Stimulated activated naive B cell treated with anti-CD40 and anti-IgM and Interleukin-4, amounts not matched to agents 10 μg/mL and 1 μg/mL and 100 μg/mL, for 72 hours (primary cell): Measurements from ENCODE around the gene IDH1.

Experiments used
- ATAC-seq, 2 donors: fragments of 150-1000 bp; cut with Tn5 transposase; replicated peaks; 2 replicates each; pipeline ENCODE4 v1.10.0; 2021; ENCODE audit warnings: moderate library complexity in 1 of 2
- DNase-seq: peaks from one replicate; pipeline ENCODE4 v3.0.0; 2021
- H3K27ac Mint-ChIP-seq: one replicate; pipeline ENCODE4 v1.8.0; 2022; ENCODE audit warnings: mild to moderate bottlenecking, mixed read lengths
- H3K27me3 Mint-ChIP-seq, 2 donors: one replicate each; pipeline ENCODE4 v1.8.0; 2022; ENCODE audit warnings: mixed read lengths in 2 of 2
- H3K36me3 Mint-ChIP-seq, 2 donors: one replicate each; pipeline ENCODE4 v1.8.0; 2022; ENCODE audit warnings: mixed read lengths in 2 of 2, mild to moderate bottlenecking in 1 of 2
- H3K4me1 Mint-ChIP-seq, 2 donors: one replicate each; pipeline ENCODE4 v1.8.0; 2022; ENCODE audit warnings: mixed read lengths in 2 of 2, mild to moderate bottlenecking in 1 of 2
- H3K4me3 Mint-ChIP-seq, 2 donors: one replicate each; pipeline ENCODE4 v1.8.0; 2022; ENCODE audit warnings: mild to moderate bottlenecking in 2 of 2, mixed read lengths in 2 of 2, moderate library complexity in 1 of 2
- H3K9me3 Mint-ChIP-seq, 2 donors: one replicate each; pipeline ENCODE4 v1.8.0; 2022; ENCODE audit warnings: mixed read lengths in 2 of 2, mild to moderate bottlenecking in 1 of 2

Gene IDH1

DNA sequence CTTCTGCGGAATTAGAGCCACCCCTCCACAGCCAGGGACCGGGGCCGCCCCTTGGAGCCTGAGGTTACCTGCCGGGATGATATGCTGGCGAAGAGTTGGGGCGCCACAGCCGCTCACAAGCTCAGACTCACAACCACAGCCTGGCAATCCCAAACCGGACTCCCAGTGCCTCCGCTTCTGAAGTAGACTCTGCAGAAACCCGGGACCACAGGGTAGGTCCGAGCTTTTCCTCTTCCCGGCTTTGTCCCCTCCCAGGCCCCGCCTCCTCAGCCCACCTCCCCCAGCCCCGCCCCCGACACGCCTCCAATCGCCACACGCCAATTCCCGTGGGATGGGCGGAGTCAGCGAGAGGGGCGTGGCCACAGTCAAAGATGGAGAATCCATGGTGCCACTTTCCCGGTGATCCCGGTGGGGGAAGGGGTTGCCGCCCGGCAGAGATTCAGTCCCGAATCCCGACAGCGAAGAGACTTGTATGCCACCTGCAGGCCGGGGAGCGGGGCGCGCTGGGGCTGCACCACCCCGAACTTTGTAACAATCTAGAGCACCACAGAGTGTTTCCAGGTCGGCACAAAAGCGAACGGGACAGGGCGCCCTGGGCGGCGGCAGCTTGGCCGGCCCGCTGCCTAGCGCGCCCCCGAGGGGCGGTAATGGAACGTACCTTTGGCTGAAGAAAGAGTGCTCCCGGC, at the start of gene IDH1:
Gene IDH1, minus strand, starts transcription at position 201 of the 686 bp plus-strand sequence. CDS start 3,520 bp downstream, outside the sequence.
- Mint-ChIP-seq H3K4me3 (peak within 1 kb of the TSS; percentile 96 to 100), H3K27ac (peak within 1 kb of the TSS; percentile 87), H3K9me3 (no peaks in the 10 kb centered on the region), H3K36me3 (peaks cover 9 to 15% of the 10 kb centered on the region in 2 donors), H3K4me1 (peaks cover 15 to 50% of the 10 kb centered on the region in 2 donors), H3K27me3 (no peaks in the 10 kb centered on the region)
- peak; percentile 78 to 80 for ATAC-seq
- peak; percentile 89 for DNase-seq

DNA sequence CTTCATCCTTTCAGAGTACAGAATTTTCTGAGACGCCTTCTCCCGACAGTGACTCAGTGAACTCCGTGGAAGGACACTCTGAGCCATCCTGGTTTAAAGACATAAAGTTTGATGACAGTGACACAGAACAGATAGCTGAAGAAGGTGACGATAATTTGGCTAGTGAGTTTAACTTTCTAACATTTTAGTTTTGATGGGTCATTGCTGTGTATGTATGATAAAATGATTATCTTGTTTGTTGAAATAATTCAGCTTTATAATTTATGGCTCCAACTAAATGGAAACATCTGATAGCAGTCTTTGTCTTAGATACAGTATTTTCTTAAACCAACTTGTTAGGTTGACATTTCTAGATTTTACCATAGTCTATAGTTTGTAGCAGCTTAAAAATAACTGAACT, 49.3 kb upstream of the IDH1 start:
- no peak for DNase-seq
- H3K36me3 Mint-ChIP-seq = peaks cover 35 to 52% of the 10 kb centered on the region in 2 donors
- peaks cover 0 to 7% of the 10 kb centered on the region in 2 donors for H3K4me1 Mint-ChIP-seq
- no peak overlapping the region for H3K4me3 Mint-ChIP-seq
- ATAC-seq = no peak
- H3K9me3 Mint-ChIP-seq = no peaks in the 10 kb centered on the region
- no peaks in the 10 kb centered on the region for H3K27me3 Mint-ChIP-seq
- H3K27ac Mint-ChIP-seq = no peak overlapping the region

DNA sequence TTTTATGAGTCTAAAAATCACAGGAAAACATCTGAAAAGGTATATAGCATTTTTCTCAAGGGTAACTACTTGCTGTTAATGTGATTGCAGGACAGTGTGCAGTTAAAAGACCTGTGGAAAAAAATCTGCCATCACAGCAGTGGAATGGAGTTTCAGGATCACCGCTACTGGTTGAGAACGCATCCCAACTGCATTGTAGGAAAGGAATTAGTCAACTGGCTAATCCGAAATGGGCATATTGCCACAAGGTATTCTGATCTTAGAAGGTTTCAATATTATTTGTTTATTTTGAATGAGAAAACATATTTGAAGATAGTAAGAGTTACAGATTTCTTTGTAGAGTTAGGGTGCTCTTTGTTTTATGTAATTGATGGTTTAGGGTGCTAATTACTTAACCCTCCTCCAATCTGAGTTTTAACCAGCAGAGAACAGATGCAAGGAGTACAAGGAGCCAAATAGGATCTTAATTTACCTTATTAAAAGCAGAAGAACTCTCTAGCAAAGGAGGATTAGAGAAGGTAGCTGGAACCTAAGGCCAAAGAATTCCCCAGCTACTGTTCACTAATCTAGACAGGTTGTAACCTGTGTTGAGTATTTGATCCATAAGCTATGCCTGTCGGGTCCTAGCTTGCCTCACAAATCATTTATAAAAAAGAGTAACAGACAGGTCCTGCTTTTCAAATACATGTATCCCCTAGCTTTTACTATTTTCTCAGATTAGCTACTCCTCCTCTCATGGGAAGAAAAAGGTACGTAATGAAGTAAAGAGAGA, 46.2 kb upstream of the IDH1 start:
- no peaks in the 10 kb centered on the region for H3K9me3 Mint-ChIP-seq
- DNase-seq = no peak
- ATAC-seq = no peak
- no peak overlapping the region for H3K4me3 Mint-ChIP-seq
- no peaks in the 10 kb centered on the region for H3K27me3 Mint-ChIP-seq
- peaks cover 31 to 46% of the 10 kb centered on the region in 2 donors for H3K36me3 Mint-ChIP-seq
- H3K27ac Mint-ChIP-seq = no peak overlapping the region
- peaks cover 5 to 13% of the 10 kb centered on the region in 2 donors for H3K4me1 Mint-ChIP-seq

DNA sequence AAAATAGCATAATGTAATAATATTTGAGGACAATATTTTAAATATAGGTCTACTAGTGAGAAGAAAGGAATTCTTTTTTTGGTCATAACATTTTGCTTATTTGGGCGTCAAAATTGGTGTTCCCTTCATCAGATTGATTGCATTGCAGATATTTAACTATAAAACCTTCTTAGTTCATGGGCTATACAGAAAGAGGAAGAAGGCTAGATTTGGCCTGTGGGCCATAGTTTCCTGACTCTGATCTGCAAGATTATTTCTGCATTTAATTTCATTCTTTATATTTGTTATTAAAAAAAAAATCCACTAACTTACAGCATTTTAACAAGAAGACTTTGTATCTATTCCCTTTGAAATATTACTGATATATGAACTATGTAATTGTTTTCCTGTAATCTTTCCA, 43.1 kb upstream of the IDH1 start:
- Mint-ChIP-seq H3K27ac (no peak overlapping the region), H3K4me1 (peaks cover 18 to 34% of the 10 kb centered on the region in 2 donors), H3K27me3 (no peaks in the 10 kb centered on the region), H3K9me3 (peaks cover 0 to 2% of the 10 kb centered on the region in 2 donors), H3K36me3 (peaks cover 32 to 43% of the 10 kb centered on the region in 2 donors), H3K4me3 (no peak overlapping the region)
- DNase-seq = no peak
- no peak for ATAC-seq

DNA sequence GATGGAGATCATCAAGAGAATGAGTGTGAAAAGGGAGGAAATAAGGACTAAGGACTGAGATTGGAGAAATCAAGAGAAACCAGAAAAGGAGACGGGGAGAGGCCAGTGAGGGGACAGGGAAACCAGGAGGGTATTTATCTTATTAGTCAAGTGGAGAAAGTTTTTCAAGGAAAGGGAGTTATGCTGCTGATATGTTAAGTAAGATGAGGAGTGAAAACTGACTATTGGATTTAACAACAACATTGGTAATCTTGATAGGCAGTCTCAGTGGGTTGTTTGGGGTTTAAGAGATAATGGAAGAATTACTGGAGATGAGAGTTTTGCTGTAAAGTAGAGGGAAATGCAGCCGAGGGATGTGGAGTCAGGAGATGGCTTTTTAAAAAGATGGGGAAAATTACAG, 41.7 kb upstream of the IDH1 start:
- Mint-ChIP-seq H3K27ac (peak overlapping the region; percentile 2), H3K4me1 (peaks cover 20 to 42% of the 10 kb centered on the region in 2 donors), H3K4me3 (no peak overlapping the region), H3K27me3 (no peaks in the 10 kb centered on the region), H3K9me3 (peaks cover 0 to 2% of the 10 kb centered on the region in 2 donors), H3K36me3 (peaks cover 41 to 56% of the 10 kb centered on the region in 2 donors)
- ATAC-seq (no peak), DNase-seq (no peak)

DNA sequence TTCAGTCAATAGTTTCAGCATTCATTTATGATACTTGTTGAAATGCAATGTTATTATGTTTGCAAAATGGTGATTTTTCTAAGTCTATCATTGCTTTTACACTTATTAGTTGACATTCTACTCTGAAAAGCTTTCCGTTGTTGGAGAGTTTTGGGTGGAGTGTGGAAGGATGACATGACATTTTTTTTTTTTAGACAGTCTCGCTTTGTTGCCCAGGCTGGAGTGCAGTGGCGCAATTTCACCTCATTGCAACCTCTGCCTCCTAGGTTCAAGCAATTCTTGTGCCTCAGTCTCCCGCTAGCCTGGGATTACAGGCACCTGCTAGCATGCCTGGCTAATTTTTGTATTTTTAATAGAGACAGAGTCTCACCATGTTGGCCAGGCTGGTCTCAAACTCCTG, 41.0 kb upstream of the IDH1 start:
- Mint-ChIP-seq H3K4me1 (peaks cover 20 to 50% of the 10 kb centered on the region in 2 donors), H3K27ac (no peak overlapping the region), H3K9me3 (peaks cover 0 to 2% of the 10 kb centered on the region in 2 donors), H3K27me3 (no peaks in the 10 kb centered on the region), H3K36me3 (peaks cover 47 to 63% of the 10 kb centered on the region in 2 donors), H3K4me3 (no peak overlapping the region)
- DNase-seq (no peak), ATAC-seq (no peak)

DNA sequence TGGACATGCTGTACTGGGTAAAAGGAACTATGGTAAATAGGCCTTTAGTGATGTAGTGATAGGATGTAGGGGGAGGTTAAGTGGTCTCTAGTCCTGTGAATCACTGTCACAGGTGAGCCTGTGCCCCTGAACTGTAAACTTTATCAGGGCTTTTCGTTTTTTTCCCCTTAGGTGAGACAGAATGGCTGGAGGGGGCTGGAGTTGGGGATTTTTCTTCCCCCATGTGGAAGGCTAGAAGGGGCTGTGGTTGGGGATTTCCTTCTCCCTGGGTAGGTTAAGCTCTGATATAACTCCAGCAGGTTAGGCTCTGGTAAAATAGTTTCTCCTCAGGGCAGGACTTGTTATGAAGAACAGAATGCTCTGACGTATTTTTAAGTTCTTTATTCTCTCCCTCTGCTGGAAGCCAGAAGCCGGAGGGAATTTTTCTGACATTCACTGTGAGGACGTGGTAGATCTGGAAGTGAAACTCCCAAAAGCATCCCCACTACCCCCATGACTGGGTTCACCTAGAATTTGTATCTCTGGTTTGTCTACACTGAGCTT, 39.7 kb upstream of the IDH1 start:
- Mint-ChIP-seq H3K9me3 (peaks cover 5 to 8% of the 10 kb centered on the region in 2 donors), H3K27ac (peak overlapping the region; percentile 86), H3K4me1 (peaks cover 20 to 50% of the 10 kb centered on the region in 2 donors), H3K4me3 (peak overlapping the region; percentile 15 to 60), H3K27me3 (no peaks in the 10 kb centered on the region), H3K36me3 (peaks cover 49 to 61% of the 10 kb centered on the region in 2 donors)
- DNase-seq = no peak
- ATAC-seq = peak; percentile 78 to 86

DNA sequence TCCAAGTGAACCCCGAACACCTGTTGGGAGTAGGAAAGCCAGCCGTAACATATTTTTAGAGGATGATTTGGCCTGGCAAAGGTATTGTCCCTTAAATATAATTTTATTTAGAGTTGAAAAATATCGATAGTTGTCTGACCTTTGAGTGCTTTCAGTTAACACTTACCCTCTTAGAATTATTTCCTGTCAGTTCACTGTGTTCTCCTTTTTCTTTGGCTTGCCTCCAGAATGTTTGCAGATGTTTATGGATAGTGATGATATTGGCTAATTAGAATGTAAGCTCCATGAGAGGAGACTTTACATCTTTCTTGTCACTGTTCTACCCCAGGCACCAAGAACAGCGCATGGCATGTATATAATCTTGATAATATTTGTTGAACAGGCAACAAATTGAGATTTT, 31.0 kb upstream of the IDH1 start:
- ATAC-seq = no peak
- Mint-ChIP-seq H3K27ac (no peak overlapping the region), H3K9me3 (peaks cover 3 to 8% of the 10 kb centered on the region in 2 donors), H3K27me3 (no peaks in the 10 kb centered on the region), H3K4me1 (peaks cover 12 to 19% of the 10 kb centered on the region in 2 donors), H3K36me3 (peaks cover 35 to 57% of the 10 kb centered on the region in 2 donors), H3K4me3 (no peak overlapping the region)
- DNase-seq = no peak

DNA sequence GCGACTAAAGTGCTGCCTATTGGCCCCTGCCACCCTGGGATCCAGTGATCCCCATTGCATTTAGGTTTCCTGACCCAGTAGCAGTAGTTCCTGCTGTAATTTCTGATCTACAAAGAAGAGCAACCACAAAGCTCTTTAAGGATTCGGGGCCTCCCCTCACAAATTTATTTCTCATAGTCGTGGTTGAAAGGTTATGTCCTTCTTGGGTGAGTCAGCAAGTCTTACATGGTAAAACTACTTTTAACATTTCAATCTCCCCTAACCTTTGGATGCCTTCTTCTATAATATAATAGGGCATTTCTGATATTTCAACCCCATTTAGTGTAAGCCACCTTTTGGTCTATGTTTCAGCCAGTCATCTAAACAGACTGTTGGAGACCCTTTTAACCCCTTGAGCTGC, 26.1 kb upstream of the IDH1 start:
- DNase-seq (no peak), ATAC-seq (peak; percentile 72 to 77)
- H3K27ac Mint-ChIP-seq = no peak overlapping the region
- peaks cover 3 to 4% of the 10 kb centered on the region in 2 donors for H3K9me3 Mint-ChIP-seq
- peaks cover 23 to 36% of the 10 kb centered on the region in 2 donors for H3K4me1 Mint-ChIP-seq
- H3K4me3 Mint-ChIP-seq = no peak overlapping the region
- peaks cover 56 to 72% of the 10 kb centered on the region in 2 donors for H3K36me3 Mint-ChIP-seq
- no peaks in the 10 kb centered on the region for H3K27me3 Mint-ChIP-seq

DNA sequence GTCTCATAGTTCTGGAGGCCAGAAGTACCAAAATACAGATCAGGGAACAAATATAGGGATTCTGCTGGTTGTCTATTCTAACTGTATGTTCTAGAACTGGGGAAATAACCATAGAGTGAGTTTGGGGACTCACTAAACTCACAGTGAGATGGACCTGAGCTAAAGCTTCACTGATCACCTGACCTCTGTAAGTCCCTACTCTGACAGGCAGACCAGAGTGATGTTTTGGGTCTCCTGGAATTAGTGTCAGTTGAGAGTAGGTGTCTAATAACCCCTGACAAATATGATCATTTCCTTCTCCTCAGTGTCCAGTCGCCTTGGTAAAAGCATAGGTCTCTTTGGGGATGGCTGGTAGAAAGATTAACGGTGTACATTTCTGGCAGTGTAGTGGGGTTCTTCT, 25.4 kb upstream of the IDH1 start:
- DNase-seq (no peak), ATAC-seq (no peak)
- peaks cover 20 to 30% of the 10 kb centered on the region in 2 donors for H3K4me1 Mint-ChIP-seq
- H3K36me3 Mint-ChIP-seq = peaks cover 61 to 73% of the 10 kb centered on the region in 2 donors
- H3K27me3 Mint-ChIP-seq = no peaks in the 10 kb centered on the region
- peaks cover 3 to 4% of the 10 kb centered on the region in 2 donors for H3K9me3 Mint-ChIP-seq
- no peak overlapping the region for H3K4me3 Mint-ChIP-seq
- H3K27ac Mint-ChIP-seq = no peak overlapping the region

DNA sequence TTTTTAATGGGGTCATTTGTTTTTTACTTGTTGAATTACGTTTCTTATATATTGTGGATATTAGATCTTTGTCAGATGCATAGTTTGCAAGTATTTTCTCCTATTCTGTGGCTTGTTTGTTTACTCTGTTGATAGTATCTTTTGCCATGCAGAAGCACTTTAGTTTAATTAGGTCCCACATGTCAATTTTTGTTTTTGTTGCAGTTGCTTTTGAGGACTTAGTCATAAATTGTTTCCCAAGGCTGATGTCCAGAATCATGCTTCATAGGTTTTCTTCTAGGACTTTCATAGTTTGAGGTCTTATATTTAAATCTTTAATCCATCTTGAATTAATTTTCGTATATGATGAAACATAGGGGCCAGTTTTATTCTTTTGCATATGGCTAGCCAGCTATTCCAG, 24.4 kb upstream of the IDH1 start:
- Mint-ChIP-seq H3K36me3 (peaks cover 67 to 78% of the 10 kb centered on the region in 2 donors), H3K4me1 (peaks cover 23 to 33% of the 10 kb centered on the region in 2 donors), H3K27me3 (no peaks in the 10 kb centered on the region), H3K4me3 (no peak overlapping the region), H3K27ac (no peak overlapping the region), H3K9me3 (peaks cover 3 to 4% of the 10 kb centered on the region in 2 donors)
- ATAC-seq = no peak
- DNase-seq = no peak

DNA sequence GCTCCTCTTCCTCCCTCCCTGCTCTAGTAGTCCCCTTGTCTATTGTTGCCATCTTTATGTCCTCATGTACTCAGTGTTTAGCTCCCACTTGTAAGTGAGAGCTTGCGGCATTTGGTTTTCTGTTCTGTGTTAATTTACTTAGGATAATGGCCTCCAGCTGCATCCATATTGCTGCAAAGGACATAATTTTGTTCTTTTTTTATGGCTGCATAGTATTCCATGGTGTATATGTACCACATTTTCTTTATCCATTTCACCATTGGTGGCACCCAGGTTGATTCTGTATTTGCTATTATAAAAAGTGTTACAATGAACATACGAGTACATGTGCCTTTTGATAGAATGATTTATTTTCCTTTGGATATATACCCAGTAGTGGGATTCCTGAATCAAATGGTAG, 23.7 kb upstream of the IDH1 start:
- H3K4me1 Mint-ChIP-seq = peaks cover 25 to 37% of the 10 kb centered on the region in 2 donors
- peaks cover 3 to 4% of the 10 kb centered on the region in 2 donors for H3K9me3 Mint-ChIP-seq
- peaks cover 70 to 81% of the 10 kb centered on the region in 2 donors for H3K36me3 Mint-ChIP-seq
- H3K27me3 Mint-ChIP-seq = no peaks in the 10 kb centered on the region
- H3K4me3 Mint-ChIP-seq = no peak overlapping the region
- DNase-seq (no peak), ATAC-seq (no peak)
- no peak overlapping the region for H3K27ac Mint-ChIP-seq

DNA sequence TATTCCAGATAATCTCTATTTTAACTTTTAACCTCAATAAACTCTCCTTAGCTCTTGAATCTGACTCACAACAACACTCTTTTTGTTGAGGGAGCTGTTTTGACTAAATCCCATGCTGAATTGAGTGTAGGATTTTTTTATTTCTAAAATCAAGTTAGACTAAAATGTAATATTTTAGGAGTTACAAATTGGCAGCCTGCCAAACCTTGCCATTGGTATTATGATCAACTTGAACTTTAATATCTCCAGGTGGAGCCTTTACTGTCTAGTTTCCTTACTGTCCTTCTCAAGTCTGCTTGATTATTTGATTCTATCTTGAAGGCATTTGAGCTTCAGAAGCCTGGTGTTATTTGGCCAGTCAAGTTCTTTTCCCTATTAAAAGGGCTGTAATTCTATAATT, 19.9 kb upstream of the IDH1 start:
- Mint-ChIP-seq H3K4me1 (peaks cover 12 to 21% of the 10 kb centered on the region in 2 donors), H3K27me3 (no peaks in the 10 kb centered on the region), H3K9me3 (peaks cover 3 to 4% of the 10 kb centered on the region in 2 donors), H3K4me3 (no peak overlapping the region), H3K27ac (no peak overlapping the region), H3K36me3 (peaks cover 52 to 59% of the 10 kb centered on the region in 2 donors)
- no peak for ATAC-seq
- no peak for DNase-seq

DNA sequence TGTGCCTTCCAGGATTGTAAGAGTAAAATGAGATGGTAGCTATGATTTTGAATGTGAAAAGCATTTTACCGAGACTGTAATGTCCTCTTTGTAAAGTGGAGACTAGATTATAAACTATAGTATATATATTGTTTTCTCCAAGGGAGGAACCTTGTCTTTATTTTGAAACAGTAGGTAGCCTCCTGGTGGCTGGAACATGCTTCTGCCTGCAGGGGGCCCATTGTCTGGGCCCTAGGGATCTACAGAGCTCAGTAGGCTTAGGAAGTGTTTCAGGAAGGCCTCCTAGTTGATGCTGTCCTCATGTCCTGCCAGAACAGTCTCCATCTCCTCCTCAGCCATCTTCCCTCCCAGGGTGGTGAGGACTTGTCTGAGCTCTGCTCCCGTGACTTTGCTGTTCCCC, 14.2 kb upstream of the IDH1 start:
- H3K4me3 Mint-ChIP-seq = peak overlapping the region in 1 of 2 donors; percentile 44
- ATAC-seq (no peak), DNase-seq (no peak)
- H3K27me3 Mint-ChIP-seq = no peaks in the 10 kb centered on the region
- H3K9me3 Mint-ChIP-seq = no peaks in the 10 kb centered on the region
- H3K27ac Mint-ChIP-seq = no peak overlapping the region
- peaks cover 10 to 18% of the 10 kb centered on the region in 2 donors for H3K36me3 Mint-ChIP-seq
- H3K4me1 Mint-ChIP-seq = peaks cover 20 to 49% of the 10 kb centered on the region in 2 donors
